Stimulated activated CD4-positive, alpha-beta T cell treated with anti-CD3 and anti-CD28 coated beads, Interleukin-1b, Interleukin-23, amount 100 ng/mL, for 4 hours (primary cell): Measurements from ENCODE around the gene PBX3.

ENCODE experiments used
- DNase-seq, 2 donors: peaks; one replicate each; pipeline ENCODE4 v3.0.0-alpha.2; 2020; ENCODE audit warnings: low read depth in 2 of 2

Gene PBX3

GRCh38 chr9:125974705-125975104 is 227.5 kb downstream of the PBX3 start:
- DNase-seq: no peak

GRCh38 chr9:125977223-125977622 is 230.1 kb downstream of the PBX3 start:
- no peak for DNase-seq

- DNase-seq: no peak
Observed at GRCh38 chr9:125979383-125979782, 232.2 kb downstream of the PBX3 start.

GRCh38 chr9:125982798-125983406 is 235.7 kb downstream of the PBX3 start:
- no peak for DNase-seq

GRCh38 chr9:125983681-125984080 is 236.5 kb downstream of the PBX3 start:
- no peak for DNase-seq

GRCh38 chr9:125984461-125984860 is 237.3 kb downstream of the PBX3 start:
- DNase-seq: no peak

- no peak for DNase-seq
Observed at GRCh38 chr9:125985142-125985997, 238.2 kb downstream of the PBX3 start.

GRCh38 chr9:125985998-125986655 is 239.0 kb downstream of the PBX3 start:
- no peak for DNase-seq

GRCh38 chr9:125986966-125987365 is 239.8 kb downstream of the PBX3 start:
- no peak for DNase-seq

GRCh38 chr9:125987420-125987819 is 240.2 kb downstream of the PBX3 start:
- no peak for DNase-seq

- DNase-seq: no peak
Observed at GRCh38 chr9:125988479-125989050, 241.4 kb downstream of the PBX3 start.

- no peak for DNase-seq
Observed at GRCh38 chr9:125989090-125989501, 241.9 kb downstream of the PBX3 start.

GRCh38 chr9:125989524-125990180 is 242.5 kb downstream of the PBX3 start:
- no peak for DNase-seq

GRCh38 chr9:125990186-125990792 is 243.1 kb downstream of the PBX3 start:
- DNase-seq: no peak

GRCh38 chr9:125990793-125991220 is 243.6 kb downstream of the PBX3 start:
- DNase-seq: no peak

- DNase-seq: no peak
Observed at GRCh38 chr9:125991886-125992529, 244.8 kb downstream of the PBX3 start.

- no peak for DNase-seq
Observed at GRCh38 chr9:125992557-125992956, 245.4 kb downstream of the PBX3 start.

- no peak for DNase-seq
Observed at GRCh38 chr9:125993466-125993865, 246.3 kb downstream of the PBX3 start.

- DNase-seq: no peak
Observed at GRCh38 chr9:125994066-125994943, 247.1 kb downstream of the PBX3 start.

GRCh38 chr9:125995006-125995405 is 247.8 kb downstream of the PBX3 start:
- no peak for DNase-seq
